NOMO-1 treated with DMSO at 0.1 percent for 48 hours (cell line): ENCODE results near the gene SLC25A43.
"Not testable (repeated sequence)": the region's sequence is repeated elsewhere in the genome, so short reads cannot be mapped to it uniquely, and the experiment has no call there.

Experiments used
- DNase-seq: peaks from one replicate; lab custom pipeline; 2025; ENCODE audit not compliant: unreplicated experiment; lab: John Stamatoyannopoulos, UW

The SLC25A43 gene

DNA sequence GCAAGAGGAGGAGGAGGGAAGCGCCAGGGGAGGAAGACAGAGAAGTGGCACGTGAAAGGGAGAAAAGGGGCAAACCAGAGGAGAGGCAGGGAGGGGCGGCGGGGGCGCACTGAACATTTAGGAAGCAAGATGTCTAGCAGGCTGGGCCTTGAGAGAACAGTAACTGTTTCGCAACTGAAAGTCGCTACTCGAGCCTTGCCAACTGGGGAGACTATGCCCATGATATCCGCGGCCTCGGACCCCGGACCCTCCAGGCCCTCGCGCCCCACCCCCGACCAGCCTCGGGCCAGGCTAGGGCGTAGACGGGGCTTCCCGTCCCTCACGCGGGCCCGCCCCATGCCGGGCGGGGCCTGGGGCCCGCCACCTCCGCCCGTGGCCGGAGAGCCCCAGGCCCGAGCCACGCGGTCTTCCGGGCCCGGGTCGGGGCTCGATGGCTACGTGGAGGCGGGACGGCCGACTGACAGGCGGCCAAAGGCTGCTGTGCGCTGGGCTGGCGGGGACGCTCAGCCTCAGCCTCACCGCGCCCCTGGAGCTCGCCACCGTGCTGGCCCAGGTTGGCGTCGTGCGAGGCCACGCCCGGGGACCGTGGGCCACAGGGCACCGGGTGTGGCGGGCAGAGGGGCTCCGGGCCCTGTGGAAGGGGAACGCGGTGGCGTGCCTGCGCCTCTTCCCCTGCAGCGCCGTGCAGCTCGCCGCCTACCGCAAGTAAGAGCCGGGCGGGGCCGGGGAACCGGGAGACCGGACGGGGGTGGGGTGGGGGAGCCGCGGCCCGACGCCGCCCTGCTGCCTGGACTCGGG lies at the start of gene SLC25A43:
SLC25A43 (plus strand) TSS at position 363 of the 798 bp plus-strand sequence; CDS start at position 431, 68 bp downstream.
- peak; percentile 29 for DNase-seq

DNA sequence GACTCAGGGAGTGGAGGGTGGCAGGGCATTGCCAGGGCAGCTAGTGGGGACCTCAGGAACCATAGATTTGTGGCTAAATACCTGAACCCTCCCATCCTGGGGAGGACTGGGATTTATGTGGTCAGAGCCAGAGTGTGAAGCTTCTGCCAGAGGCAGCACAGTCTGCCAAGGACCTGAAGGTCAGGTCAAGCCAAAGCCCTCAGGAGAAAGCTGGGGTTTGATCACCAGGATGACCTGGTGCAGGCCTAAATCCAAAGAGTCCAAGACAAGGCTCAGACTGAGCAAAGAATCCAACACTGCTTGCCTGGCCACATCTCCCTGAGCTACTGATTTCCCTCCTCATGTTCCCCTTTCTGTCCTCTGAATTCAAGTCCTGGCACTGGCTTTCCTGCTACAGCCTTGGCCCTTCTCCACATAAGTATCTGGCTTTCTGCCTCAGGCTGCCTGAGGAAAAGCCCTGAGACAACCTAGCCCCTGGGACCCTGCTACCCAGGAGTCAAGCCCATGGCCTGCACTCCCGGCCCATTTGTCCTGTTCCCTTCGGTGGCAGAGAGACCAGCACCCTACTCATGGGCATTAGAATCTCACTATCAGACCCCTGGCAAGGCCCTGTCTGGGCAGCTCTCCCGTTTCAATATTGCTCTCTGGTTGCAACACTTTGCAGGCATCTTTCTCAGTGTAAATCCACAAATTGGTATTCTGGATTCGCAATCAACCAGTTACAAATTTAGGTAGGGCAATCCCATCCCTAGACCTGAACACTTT lies 39.3 kb upstream of the SLC25A43 start:
- no peak for DNase-seq

DNA sequence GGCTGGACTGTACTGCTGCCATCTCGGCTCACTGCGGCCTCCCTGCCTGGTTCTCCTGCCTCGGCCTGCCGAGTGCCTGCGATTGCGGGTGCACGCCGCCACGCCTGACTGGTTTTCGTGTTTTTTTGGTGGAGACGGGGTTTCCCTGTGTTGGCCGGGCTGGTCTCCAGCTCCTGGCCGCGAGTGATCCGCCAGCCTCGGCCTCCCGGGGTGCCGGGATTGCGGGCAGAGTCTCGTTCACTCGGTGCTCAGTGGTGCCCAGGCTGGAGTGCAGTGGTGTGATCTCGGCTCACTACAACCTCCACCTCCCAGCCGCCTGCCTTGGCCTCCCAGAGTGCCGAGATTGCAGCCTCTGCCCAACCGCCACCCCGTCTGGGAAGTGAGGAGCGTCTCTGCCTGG lies 37.7 kb upstream of the SLC25A43 start:
- not testable (repeated sequence) for DNase-seq

DNA sequence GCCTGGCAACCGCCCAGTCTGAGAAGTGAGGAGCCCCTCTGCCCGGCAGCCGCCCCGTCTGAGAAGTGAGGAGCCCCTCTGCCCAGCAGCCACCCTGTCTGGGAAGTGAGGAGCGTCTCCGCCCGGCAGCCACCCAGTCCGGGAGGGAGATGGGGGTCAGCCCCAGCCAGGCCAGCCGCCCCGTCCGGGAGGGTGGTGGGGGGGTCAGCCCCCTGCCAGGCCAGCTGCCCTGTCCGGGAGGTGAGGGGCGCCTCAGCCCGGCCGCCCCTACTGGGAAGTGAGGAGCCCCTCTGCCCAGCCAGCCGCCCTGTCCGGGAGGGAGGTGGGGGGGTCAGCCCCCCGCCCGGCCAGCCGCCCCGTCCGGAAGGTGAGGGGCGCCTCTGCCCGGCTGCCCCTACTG lies 37.1 kb upstream of the SLC25A43 start:
- not testable (repeated sequence) for DNase-seq

DNA sequence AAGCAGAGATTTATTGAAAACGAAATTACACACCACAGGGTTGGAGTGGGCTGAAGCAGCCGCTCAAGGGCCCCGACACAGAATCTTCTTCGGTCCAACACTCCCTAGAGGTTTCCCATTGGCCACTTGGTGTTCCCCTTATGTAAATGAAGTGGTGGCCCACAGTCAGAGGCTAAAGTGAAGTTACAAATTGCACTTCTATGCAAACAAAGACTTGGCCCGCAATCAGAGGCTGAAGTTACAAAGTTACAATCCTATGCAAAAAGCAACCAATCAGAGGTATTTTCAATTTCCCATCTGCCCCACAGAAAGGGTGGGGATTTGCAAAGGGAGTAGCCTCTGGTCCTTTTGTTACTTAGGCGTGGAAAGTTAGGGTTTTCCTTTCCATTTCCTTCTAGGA lies 35.7 kb upstream of the SLC25A43 start:
- DNase-seq, result peak; percentile 0

DNA sequence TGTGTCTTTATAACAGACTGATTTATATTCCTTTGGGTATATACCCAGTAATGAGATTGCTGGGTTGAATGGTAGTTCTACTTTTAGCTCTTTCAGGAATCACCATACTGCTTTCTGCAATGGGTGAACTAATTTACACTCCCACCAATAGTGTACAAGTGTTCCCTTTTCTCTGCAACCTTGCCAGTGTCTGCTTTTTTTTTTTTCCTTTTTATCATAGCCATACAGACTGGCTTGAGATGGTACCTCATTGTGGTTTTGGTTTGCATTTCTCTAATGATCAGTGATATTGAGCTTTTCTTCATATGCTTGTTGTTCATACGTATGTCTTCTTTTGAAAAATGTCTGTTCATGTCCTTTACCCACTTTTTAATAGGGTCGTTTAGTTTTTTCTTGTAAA lies 27.3 kb upstream of the SLC25A43 start:
- not testable (repeated sequence) for DNase-seq

DNA sequence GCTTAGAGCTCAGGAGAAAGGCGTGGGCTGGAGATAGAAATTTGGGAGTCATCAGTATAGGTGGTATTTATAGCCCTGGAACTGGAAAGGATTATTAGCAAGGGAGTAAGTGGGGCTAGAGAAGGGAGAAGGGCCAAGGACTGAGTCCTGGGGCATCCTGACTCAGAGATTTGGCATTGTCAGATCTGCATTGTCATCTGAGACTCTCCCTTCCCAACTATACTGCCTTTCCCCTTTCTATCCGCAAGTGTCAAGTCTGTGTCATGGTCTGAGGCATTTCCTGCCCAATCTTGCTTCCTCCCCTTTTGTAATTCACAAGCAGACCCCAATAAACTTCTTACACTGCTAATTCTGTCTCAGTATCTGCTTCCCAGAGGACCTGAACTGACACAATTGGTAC lies 24.4 kb upstream of the SLC25A43 start:
- DNase-seq, result no peak

DNA sequence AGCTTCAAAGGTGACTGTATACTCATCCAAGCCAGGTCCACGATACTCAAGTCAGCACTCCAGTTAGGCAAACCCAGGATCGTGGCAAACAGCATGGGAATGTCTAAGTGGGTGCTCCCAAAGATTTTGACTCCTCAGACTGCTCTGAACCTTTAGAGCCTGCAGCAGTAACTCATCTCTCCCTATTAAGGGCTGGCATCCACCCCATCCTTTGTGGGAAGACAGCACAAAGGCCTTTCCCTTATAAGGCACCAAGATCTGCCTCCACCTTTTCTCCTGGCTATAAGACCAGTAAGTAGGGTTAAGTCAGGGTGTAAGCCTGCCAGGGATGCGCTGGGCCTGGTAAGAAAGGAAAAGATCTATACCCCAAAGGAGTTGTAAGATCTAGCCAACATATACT lies 23.6 kb upstream of the SLC25A43 start:
- no peak for DNase-seq

DNA sequence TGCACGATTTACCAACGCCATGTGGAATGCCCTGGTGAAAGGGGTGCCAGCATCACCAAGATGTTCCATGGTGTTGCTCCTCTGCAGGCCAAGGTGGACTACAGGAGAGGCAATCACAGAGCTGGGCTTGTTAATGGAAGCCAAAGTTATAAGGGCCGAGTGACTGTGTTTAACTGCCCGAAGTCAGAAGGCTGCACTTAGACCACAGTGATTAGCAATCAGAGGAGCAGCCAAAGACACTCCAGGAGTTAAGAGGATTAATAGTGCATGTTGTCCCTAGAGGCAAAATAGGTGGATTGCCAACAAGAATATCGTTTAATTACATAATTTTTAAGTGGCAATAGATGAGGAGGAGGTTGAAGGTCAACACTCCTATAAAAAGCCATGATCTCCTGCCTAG lies 22.8 kb upstream of the SLC25A43 start:
- DNase-seq, result no peak

DNA sequence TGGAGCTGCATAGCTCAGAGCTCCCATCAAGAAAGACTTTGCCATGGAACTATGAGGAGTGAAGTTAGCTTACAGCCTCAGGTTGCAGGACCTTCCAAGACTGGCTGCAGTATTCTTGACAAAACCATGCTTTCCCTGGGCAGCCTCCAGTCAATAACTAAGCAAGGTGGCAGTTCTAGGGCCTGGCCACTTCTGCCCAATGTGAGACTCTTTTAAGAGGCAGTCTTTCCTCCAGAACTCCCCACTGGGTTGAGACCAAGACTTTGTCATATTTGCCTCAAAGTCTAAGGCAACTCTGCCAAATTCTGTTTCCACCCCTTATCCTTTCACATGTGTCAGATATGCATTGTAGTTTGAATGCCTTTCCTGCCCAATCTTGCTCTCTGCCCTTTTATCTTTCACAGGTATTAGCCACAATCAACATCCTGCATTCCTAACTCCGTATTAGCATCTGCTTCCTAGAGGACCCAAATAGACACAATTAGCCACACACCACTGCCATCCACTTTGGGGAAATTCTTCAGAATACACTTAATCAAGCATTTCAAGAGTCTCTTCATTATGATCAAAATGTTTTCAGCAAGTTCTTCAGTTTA lies 17.7 kb upstream of the SLC25A43 start:
- DNase-seq, result no peak

DNA sequence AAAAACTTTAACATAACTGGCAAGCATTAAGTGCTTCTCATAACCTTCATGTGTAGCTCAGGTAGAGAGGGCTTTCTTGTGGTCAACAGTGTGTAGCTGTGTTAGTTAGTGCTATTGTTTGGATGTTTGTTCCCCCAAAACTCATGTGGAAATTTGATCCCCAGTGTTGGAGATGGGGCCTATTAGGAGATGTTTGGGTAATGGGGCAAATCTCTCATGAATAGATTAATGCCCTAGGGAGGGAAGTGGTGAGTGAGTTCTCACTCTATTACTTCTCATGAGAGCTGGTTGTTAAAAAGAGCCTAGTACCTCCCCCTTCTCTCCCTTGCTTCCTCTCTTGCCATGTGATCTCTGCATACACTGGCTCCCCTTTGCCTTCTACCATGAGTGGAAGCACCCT lies 16.5 kb upstream of the SLC25A43 start:
- no peak for DNase-seq

DNA sequence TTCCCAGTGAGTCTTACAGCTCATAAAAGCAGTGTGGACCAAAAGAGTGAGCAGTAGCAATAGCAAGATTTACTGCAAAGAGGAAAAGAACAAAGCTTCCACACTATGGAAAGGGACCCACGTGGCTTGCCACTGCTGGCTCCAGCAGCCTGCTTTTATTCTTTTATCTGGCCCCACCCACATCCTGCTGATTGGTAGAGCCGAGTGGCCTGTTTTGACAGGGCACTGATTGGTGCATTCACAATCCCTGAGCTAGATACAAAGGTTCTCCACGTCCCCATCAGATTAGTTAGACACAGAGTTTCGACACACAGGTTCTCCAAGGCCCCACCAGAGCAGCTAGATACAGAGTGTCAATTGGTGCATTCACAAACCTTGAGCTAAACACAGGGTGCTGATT lies 12.5 kb upstream of the SLC25A43 start:
- not testable (repeated sequence) for DNase-seq

DNA sequence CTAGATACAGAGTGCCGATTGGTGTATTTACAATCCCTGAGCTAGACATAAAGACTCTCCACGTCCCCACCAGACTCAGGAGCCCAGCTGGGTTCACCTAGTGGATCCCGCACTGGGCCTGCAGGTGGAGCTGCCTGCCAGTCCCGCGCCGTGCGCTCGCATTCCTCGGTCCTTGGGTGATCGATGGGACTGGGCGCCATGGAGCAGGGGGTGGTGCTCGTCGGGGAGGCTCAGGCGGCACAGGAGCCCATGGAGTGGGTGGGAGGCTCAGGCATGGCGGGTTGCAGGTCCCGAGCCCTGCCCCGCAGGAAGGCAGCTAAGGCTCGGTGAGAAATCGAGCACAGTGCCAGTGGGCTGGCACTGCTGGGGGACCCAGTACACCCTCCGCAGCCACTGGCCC lies 11.7 kb upstream of the SLC25A43 start:
- not testable (repeated sequence) for DNase-seq

DNA sequence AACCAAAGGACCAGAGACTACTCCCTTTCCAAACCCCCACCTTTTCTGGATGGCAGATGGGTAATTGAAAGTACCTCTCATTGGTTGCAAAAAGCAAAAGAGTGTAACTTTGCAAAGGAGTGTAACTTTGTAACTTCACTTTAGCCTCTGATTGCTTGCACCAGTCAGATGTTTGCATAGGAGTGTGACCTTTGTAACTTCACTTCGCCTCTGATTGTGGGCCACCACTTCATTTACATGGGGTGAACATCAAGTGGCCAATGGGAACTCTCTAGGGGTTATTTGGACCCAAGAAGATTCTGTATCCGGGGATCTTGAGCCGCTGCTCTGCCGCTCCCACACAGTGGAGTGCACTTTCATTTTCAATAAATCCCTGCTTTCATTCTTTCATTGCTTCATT lies 9.9 kb upstream of the SLC25A43 start:
- no peak for DNase-seq

DNA sequence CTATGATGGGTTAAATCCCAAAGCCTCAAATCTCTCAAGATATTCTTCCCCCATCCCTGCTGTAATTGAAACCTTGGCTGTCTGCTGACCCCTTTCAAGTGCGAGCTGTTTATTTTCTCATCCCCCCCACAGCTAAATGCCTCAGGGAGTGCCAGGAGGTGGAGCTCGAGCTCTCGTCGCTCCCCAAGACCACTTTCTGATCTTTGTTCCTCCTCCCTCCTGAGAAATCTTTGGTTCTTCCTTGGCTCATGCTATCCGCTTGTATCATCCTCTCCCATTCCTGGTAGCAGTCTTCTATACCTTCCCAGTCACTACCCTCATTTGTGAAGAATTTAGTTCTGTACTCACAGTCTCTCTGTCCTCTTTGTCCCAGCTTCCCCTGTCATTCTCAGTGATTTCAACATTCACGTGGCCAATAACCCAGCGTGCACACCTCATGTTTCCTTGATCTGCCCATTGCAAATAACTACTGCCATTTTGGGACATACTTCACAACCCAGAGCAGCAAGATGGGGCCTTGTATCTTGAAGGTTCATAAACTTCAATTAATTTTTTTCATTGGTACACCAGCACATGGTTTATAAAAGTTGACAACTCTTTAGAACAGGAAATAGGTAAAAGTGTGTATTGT lies 9.2 kb upstream of the SLC25A43 start:
- DNase-seq, result no peak

DNA sequence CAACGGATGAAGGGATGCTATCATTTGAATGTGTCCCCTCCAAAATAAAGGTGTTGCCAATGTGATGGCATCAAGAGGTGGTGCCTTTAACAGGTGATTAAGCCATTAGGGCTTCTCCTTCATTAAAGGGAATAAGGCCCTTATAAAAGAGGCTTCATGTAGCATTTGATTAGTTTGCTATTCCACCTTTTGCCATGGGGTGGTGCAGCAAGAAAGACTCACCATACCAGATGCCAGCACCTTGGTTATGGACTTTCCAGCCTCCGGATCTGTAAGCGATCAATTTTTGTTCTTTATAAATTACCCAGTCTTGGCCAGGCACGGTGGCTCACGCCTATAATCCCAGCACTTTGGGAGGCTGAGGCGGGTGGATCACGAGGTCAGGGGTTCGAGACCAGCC lies 7.9 kb upstream of the SLC25A43 start:
- DNase-seq, result no peak

DNA sequence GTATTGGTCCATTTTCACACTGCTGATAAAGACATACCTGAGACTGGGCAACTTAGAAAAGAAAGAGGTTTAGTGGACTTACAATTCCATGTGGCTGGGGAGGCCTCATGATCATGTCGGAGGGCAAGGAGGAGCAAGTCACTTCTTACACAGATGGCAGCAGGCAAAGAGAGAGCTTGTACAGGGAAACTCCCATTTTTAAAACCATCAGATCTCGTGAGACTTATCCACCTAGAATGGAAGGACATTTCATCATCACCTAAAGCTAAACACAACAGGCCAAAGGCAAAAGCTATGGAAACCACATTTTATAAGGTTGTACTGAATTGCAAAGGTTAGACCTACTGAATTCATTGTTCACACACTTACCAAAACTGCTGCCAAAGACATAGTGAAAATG lies 6.0 kb upstream of the SLC25A43 start:
- no peak for DNase-seq

DNA sequence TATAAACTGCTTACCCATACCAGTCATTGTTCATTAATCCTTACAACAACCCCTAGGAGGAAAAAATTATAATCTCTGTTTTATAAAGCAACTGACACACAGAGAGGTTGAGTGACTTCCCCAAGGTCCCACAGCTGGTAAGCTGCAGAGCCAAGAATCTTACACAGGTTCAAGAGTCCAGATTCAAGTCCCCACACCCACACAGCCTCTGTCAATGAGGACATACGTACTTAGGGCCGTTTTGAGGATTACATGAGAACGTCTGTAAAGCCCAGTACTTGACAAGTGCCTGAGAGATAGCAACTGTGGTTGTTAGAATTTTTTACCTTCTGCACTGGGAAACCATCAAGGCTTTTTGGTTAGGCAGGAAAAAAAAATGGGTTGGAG lies 556 bp upstream of the SLC25A43 start:
- no peak for DNase-seq

DNA sequence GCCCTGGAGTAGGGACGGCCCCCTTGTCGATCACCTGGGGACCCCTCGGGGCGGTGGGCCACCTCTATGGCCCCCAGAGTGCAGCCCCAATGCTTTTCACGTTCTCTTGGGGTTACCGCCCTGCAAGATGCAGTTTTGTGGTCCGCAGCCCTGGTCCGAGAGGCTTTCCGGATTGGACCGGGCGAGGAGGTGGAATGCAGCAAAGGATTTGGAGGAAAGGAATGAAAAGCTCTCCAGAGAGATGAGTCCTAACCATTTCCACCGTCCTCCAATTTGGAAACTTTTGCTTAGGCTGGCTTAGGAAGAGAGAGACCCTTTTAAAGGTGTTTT lies 601 bp downstream of the SLC25A43 start:
- DNase-seq, result no peak

DNA sequence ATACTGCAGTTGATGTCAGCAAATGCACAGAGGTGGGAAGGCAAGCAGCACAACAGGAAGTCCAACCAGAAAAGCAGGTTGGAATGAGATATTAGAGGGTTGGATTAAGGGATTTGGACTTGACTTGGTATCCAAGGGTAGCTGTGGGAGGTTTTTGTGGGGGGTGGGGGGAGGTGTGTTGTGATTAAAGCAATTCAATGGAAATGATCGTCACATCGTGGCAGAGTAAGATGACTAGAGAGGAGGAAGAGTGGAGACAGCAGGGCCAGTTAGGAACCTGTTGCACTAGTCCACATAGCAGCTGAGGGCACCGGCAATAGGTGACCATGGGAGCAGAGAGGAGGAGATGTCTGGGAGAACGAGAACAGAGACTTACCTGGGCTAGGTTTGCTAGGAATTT lies 2.4 kb downstream of the SLC25A43 start:
- DNase-seq, result no peak

DNA sequence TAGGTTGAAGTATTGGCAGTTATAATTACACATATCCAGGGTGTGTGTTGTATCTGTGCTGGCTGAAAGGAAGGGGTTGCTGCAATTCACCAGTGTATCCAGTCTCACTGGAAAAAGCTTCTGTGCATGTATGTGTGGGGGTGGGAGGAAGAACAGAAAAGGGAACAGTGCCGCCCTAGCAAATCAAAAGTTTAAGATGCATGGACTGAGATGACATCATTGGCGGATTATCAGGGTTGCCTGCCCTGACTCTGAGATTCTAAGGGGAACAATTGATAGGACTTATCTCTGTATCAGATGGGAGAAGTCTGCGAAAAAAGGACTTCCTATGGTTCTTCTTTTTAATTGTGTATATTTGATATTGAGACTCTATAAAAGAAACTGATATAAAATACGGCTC lies 3.5 kb downstream of the SLC25A43 start:
- no peak for DNase-seq

DNA sequence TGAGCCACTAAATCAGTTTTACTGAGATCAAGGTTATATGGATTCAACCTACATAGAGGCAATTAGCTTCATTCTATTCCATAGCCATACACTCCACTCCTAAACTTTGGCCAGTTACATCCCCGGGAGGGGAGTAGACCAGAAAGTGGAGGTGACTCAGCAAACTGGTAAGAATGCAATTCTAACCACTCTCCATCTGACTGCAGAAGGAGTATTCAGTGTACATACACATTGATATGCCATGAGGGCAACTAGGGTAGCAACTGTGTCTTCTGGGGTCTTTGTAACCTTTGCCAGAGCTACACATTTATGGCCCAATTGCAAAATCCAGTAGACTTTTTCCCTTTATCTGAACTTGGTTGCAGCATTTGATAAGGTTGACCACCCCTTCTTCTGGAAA lies 7.6 kb downstream of the SLC25A43 start:
- no peak for DNase-seq
